PC-9 (cell line): ENCODE data around the gene TNFSF11.

Experiments used
- CTCF ChIP-seq: fragments of 200-600 bp; sonication (generic); conservative IDR thresholded peaks from 2 replicates; pipeline ENCODE4 v1.6.1; 2017; ENCODE audit warnings: mixed run types, antibody characterized with exemption, mild to moderate bottlenecking, moderate library complexity
- EZH2 ChIP-seq: fragments of 200-600 bp; sonication (generic); IDR thresholded peaks from 2 replicates; pipeline ENCODE4 v1.8.0; 2017; ENCODE audit warnings: antibody characterized with exemption, low read depth

- TF ChIP-seq CTCF (no peak), EZH2 (no peak)
These were observed 40.7 kb upstream of the TNFSF11 start for GRCh38 chr13:42533336-42533591.
